Activated CD4-positive, alpha-beta memory T cell treated with anti-CD3 and anti-CD28 coated beads for 36 hours (primary cell): Measurements from ENCODE around the gene SERPINA5. TPM values are rescaled to one million over a fixed set of nuclear protein-coding genes. Genes with fewer than 3 reads are reported as not detected.
"Not testable (repeated sequence)": the region's sequence is repeated elsewhere in the genome, so short reads cannot be mapped to it uniquely, and the experiment has no call there.

ENCODE experiments used
- CTCF ChIA-PET: fragments of 350-600 bp; sonication (Branson Sonifier 250); formaldehyde crosslinking; loops from one replicate; lab custom pipeline; 2021; ENCODE audit warnings: antibody characterized with exemption, inconsistent platforms; lab: Charles Lee
- POLR2A ChIA-PET: fragments of 350-600 bp; sonication (Branson Sonifier 250); formaldehyde crosslinking; loops from one replicate; lab custom pipeline; 2021; ENCODE audit warnings: antibody characterized with exemption; lab: Charles Lee
- DNase-seq: peaks from one replicate; pipeline ENCODE4 v3.0.0-alpha.2; 2020
- H3K27ac Mint-ChIP-seq: one replicate; pipeline ENCODE4 v1.8.0; 2021; ENCODE audit warnings: mixed read lengths
- H3K27me3 Mint-ChIP-seq: one replicate; pipeline ENCODE4 v1.8.0; 2021; ENCODE audit warnings: mixed read lengths
- H3K36me3 Mint-ChIP-seq: one replicate; pipeline ENCODE4 v1.8.0; 2021; ENCODE audit warnings: mixed read lengths
- H3K4me1 Mint-ChIP-seq: one replicate; pipeline ENCODE4 v1.8.0; 2021; ENCODE audit warnings: low read depth, mixed read lengths
- H3K4me3 Mint-ChIP-seq: one replicate; pipeline ENCODE4 v1.8.0; 2021; ENCODE audit warnings: mild to moderate bottlenecking, mixed read lengths
- H3K9me3 Mint-ChIP-seq: one replicate; pipeline ENCODE4 v1.8.0; 2021; ENCODE audit warnings: mixed read lengths
- intact Hi-C: fragments of 100-400 bp; cut with micrococcal nuclease; formaldehyde crosslinking; loops from one replicate; pipeline ENCODE4 v1.15.1; 2023
- total RNA-seq, 2 experiments: library from RNA; stranded (reverse); gene quantifications; one replicate each; pipeline ENCODE4 v1.2.3, GENCODE V29; 2021

Gene SERPINA5
- total RNA-seq, 2 experiments from 2014 or later = not detected

DNA sequence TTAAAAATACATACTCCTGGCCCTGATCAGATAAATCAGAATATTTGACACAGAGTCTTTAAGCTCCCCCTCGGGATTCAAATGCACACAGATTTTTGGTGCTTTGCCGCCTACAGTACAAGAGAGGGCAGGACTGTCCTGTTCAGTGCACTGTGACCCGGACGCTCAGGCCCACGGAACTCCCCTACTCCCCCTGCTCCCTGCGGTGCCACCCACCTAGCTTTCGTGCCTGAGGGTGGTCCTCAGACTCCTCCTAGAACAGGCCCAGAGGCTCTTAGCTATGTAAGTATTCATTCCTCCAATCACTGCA is 17.2 kb downstream of the SERPINA5 start:
- Mint-ChIP-seq H3K27me3 (no peaks in the 10 kb centered on the region), H3K4me3 (no peak overlapping the region), H3K36me3 (no peaks in the 10 kb centered on the region), H3K4me1 (no peaks in the 10 kb centered on the region), H3K27ac (no peak overlapping the region), H3K9me3 (no peaks in the 10 kb centered on the region)
- no peak for DNase-seq
- ChIA-PET CTCF (no interaction called here), POLR2A (no interaction called here)
- intact Hi-C loops = no loop called here

DNA sequence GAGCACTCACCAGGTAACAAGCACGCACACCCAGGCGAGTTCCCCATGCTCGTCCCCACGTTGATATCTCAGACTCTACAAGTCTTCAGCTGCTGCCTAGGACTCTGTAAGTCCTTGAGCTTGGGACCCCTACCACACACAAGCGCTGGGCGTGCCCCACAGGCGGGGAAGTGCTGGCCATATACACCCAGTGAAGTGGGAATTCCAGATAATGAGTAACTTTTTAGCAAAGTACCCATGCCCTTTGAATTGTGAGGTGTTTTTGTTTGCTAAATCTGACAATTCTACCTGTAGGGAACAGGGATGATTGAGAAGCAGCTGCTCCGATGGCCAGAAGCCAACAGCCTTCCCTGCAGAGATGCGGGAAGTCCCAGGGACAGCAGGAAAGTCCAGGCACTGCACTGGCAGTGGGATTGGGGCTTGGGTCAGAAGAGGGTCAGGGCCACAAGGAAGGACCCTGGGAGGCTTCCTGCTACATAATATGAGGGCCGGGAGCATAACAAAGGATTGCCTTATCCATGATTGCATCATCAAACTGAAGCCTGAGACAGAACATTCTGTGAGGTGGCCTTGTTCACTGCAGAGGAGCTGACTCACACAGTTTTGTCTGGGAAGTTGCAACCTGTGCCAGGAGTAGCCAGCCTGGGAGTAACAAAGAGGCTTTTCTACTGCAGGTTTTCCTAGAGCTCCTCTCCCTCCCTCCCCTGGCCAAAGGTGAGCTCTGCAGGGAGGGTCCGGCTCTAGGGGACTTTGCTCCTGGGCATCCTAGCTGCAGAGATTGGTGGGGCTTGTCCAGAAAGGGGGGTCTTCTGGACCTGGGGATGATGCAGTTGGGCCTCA is 17.8 kb downstream of the SERPINA5 start:
- H3K27ac Mint-ChIP-seq = no peak overlapping the region
- ChIA-PET POLR2A (no interaction called here), CTCF (no interaction called here)
- no peaks in the 10 kb centered on the region for H3K9me3 Mint-ChIP-seq
- no peaks in the 10 kb centered on the region for H3K36me3 Mint-ChIP-seq
- intact Hi-C loops = no loop called here
- no peaks in the 10 kb centered on the region for H3K27me3 Mint-ChIP-seq
- no peak overlapping the region for H3K4me3 Mint-ChIP-seq
- no peak for DNase-seq
- no peaks in the 10 kb centered on the region for H3K4me1 Mint-ChIP-seq

DNA sequence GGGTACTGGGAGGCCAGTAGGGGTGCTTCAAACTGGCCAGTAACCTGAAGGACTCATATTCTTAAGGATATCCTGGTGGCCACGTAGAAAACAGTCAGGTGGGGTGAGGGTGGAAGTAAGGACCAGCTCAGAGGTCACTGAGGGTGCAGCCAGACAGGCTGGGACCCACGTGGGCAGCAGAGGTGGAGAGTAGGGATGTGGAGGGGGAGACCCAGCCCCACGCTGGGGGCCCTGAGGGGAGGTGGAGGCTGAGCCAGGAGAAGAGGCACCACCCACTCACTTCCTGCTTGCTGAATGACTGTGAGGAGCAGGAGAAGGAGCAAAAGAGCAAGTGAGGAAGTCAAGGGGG is 18.4 kb downstream of the SERPINA5 start:
- no peak overlapping the region for H3K4me3 Mint-ChIP-seq
- POLR2A ChIA-PET = no interaction called here
- H3K9me3 Mint-ChIP-seq = no peaks in the 10 kb centered on the region
- no peaks in the 10 kb centered on the region for H3K27me3 Mint-ChIP-seq
- no peaks in the 10 kb centered on the region for H3K4me1 Mint-ChIP-seq
- CTCF ChIA-PET = no interaction called here
- no peak overlapping the region for H3K27ac Mint-ChIP-seq
- intact Hi-C loops = no loop called here
- no peak for DNase-seq
- H3K36me3 Mint-ChIP-seq = no peaks in the 10 kb centered on the region

DNA sequence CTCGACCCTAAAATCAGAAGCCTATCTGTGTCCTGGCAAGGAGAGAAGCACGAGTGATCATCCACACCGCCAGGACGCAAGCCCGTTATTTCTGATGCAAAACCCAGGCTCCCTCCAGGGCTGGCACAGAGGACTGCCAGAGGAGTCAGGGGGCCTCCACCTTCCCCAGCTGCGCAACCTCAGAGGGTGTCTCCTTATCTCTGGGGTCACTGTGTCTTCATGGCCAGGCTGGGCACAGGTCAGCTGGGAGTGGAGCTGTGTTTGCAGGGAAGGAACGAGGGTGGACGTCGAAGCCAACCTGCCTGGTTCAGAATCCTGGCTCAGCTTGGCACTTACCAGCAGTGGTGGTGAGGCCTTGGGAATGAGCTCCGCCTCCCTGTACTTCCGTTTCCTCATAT is 18.9 kb downstream of the SERPINA5 start:
- POLR2A ChIA-PET = no interaction called here
- CTCF ChIA-PET = no interaction called here
- Mint-ChIP-seq H3K36me3 (no peaks in the 10 kb centered on the region), H3K4me3 (no peak overlapping the region), H3K27me3 (no peaks in the 10 kb centered on the region), H3K4me1 (no peaks in the 10 kb centered on the region), H3K27ac (no peak overlapping the region), H3K9me3 (no peaks in the 10 kb centered on the region)
- intact Hi-C loops = no loop called here
- DNase-seq = no peak

DNA sequence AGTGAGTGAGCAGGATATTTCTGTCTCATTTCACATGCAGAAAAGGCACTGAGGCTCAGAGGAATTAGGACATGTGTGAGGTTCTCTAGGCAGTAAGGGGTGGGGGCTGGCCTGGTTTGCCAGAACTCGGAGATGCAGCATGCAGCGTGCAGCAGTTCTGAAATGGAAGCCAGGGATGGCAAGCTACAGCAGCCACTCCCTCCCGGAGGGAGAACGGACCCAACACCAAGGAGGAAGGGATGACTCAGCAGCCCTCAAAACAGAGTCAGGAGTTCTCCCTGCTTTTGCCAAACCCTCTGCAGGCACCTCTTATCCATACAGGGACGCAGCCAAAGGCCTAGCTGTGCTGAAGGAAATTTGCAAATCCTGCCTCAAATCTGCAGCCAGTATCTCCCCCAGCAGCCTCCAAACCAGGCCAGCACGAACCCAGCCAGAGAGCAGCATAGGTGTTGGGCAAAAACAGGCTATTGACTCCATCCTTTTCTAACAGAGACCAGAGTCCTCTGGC is 20.7 kb downstream of the SERPINA5 start:
- CTCF ChIA-PET = no interaction called here
- H3K9me3 Mint-ChIP-seq = no peaks in the 10 kb centered on the region

DNA sequence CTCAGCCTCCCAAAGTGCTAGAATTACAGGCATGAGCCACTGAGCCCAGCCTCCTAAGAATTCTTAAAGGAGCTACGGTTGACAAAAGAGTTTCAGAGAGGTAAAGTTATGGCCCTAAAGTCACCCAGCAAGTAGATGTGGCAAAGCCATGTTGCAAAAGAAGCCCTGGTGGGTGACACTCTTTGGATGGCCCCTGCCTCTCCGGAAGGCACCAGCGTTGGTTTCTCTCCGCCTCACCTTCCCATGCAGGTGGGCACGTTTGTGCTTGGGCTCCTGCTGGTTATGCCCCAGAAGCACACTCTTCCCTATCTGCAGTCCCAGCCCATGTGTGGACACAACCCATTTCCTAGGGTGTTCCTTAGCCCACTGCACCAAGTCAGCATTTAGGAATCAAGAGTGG is 21.5 kb downstream of the SERPINA5 start:
- Mint-ChIP-seq H3K27me3 (no peaks in the 10 kb centered on the region), H3K27ac (no peak overlapping the region), H3K4me3 (no peak overlapping the region), H3K36me3 (no peaks in the 10 kb centered on the region), H3K9me3 (no peaks in the 10 kb centered on the region), H3K4me1 (no peaks in the 10 kb centered on the region)
- DNase-seq = no peak
- CTCF ChIA-PET = no interaction called here
- POLR2A ChIA-PET = no interaction called here
- intact Hi-C loops = no loop called here

More for the DNA sequence above, 20.7 kb downstream of the SERPINA5 start:
- H3K36me3 Mint-ChIP-seq = no peaks in the 10 kb centered on the region
- no peak overlapping the region for H3K27ac Mint-ChIP-seq
- no peaks in the 10 kb centered on the region for H3K27me3 Mint-ChIP-seq
- POLR2A ChIA-PET = no interaction called here
- H3K4me1 Mint-ChIP-seq = no peaks in the 10 kb centered on the region
- no peak for DNase-seq
- intact Hi-C loops = no loop called here
- H3K4me3 Mint-ChIP-seq = no peak overlapping the region

DNA sequence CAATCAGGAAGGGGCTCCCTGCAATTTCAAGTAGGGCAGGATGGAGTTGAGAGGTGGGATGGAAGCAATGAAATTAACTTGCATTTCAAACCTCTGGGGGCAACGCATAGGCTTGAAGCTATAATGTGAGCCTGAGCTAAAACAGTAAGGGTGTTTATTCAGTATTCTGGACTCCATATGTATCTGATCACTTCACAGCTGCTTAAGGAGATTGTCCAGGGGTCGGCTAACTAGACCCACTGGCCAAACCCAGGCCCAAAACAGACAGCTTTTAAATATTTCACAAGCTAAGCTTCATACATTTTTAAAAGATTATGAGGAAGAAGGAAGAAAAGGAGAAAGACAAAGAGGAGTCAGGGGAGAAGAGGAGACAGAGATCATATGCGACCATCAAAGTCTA is 24.1 kb downstream of the SERPINA5 start:
- ChIA-PET CTCF (no interaction called here), POLR2A (no interaction called here)
- intact Hi-C loops = no loop called here
- H3K9me3 Mint-ChIP-seq = peaks cover 5% of the 10 kb centered on the region
- no peak overlapping the region for H3K27ac Mint-ChIP-seq
- no peaks in the 10 kb centered on the region for H3K36me3 Mint-ChIP-seq
- no peak for DNase-seq
- no peaks in the 10 kb centered on the region for H3K4me1 Mint-ChIP-seq
- no peaks in the 10 kb centered on the region for H3K27me3 Mint-ChIP-seq
- no peak overlapping the region for H3K4me3 Mint-ChIP-seq

DNA sequence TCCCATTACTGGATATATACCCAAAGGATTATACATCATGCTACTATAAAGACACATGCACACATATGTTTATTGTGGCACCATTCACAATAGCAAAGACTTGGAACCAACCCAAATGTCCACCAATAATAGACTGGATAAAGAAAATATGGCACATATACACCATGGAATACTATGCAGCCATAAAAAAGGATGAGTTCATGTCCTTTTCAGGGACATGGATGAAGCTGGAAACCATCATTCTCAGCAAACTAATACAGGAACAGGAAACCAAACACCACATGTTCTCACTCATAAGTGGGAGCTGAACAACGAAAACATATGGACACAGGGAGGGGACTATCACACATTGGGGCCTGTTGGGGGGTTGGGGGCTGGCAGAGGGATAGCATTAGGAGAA is 27.7 kb downstream of the SERPINA5 start:
- H3K9me3 Mint-ChIP-seq, H3K4me3 Mint-ChIP-seq, H3K4me1 Mint-ChIP-seq, H3K27ac Mint-ChIP-seq, DNase-seq, POLR2A ChIA-PET, H3K36me3 Mint-ChIP-seq, intact Hi-C loops, H3K27me3 Mint-ChIP-seq, CTCF ChIA-PET: not testable (repeated sequence)

DNA sequence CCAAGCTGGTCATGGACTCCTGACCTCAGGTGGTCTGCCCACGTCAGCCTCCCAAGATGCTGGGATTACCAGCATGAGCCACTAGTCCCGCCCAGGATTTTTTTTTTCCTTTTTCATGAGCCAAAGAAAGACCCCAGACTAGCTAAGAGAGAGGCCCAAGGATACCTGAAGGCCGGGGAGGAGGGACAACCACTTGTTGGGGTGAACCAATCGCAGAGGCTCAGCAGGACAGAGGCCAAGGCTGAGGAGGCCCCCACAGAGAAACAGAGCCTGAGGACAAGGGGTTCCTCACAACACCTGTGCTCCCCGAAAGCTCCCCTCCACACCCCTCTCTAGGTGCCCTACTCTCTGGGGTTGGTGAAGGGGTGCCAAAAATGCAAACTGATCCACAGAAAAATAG is 30.0 kb downstream of the SERPINA5 start:
- ChIA-PET CTCF (no interaction called here), POLR2A (no interaction called here)
- H3K27ac Mint-ChIP-seq = no peak overlapping the region
- H3K9me3 Mint-ChIP-seq = peaks cover 5% of the 10 kb centered on the region
- no peak overlapping the region for H3K4me3 Mint-ChIP-seq
- DNase-seq = no peak
- no peaks in the 10 kb centered on the region for H3K4me1 Mint-ChIP-seq
- intact Hi-C loops = no loop called here
- H3K27me3 Mint-ChIP-seq = no peaks in the 10 kb centered on the region
- H3K36me3 Mint-ChIP-seq = no peaks in the 10 kb centered on the region

DNA sequence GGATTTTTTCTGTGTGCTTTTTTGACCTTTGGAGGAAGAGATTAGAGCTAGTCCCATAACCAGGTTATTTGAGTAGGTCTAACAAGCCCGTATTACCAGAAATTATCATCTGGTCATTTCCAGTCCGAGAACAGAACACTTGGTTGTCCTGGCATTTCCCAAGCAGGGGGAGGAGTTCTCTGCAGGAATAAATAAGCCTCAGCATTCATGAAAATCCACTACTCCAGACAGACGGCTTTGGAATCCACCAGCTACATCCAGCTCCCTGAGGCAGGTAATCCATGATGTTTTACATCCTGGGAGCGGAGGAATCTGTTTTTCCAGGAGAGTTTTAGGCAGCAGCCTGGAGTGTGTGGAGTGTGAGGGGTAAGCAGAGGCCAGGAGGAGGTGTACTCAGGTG is 30.9 kb downstream of the SERPINA5 start, which contains the start of gene SERPINA3:
Gene SERPINA3, plus strand, starts transcription at position 218 of the 400 bp plus-strand sequence. CDS start 2,051 bp downstream, outside the sequence.
- POLR2A ChIA-PET = no interaction called here
- H3K27ac Mint-ChIP-seq = no peak within 1 kb of the TSS
- H3K4me1 Mint-ChIP-seq = no peaks in the 10 kb centered on the region
- intact Hi-C loops = no loop called here
- peaks cover 7% of the 10 kb centered on the region for H3K9me3 Mint-ChIP-seq
- CTCF ChIA-PET = no interaction called here
- no peak within 1 kb of the TSS for H3K4me3 Mint-ChIP-seq
- no peak for DNase-seq
- H3K27me3 Mint-ChIP-seq = no peaks in the 10 kb centered on the region
- H3K36me3 Mint-ChIP-seq = no peaks in the 10 kb centered on the region

DNA sequence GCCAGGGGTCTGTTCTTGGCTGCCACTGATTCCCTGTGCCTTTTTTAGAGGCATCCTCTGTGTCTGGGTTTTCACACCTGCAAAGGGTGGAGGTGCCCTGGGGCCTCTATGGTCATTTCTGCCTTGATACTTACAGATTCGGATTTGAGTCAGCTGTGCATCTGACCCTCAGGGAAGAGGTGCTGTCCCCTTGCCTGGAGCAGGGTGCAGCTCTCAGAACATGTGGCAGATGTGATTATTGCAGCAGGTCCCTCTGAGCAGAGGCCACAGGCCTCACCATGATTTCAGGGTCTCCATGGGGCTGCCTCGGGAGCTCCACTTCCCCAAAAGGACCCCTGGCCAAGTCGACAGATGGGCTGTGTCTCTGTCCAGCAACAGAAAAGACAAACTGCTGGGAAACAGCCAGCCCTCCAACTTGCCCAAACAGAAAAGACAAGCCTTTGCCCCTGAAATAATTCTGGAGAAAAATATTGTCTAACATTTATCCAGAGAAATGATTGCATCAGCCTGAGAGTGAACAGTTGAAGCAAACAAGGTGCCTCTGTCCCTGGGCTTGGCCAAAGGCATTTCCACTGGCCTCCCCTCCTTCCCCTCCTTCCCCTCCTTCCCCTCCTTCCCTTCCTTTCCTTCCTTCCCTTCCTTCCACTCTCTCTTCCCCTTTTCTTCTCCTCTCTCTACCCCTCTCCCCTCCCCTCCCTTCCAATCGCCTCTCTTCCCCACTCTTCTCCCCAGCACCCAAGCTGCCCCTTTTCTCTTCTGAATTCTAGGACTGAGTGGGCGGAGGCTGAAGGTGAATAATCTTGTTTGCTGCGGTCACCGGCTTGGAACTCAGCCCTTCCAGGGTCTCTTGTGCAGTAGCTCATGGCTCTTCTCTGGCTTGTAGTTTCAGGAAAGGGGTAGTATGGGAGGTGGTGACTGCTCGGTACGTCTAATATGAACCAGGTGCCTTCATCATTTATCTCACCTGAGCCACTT is 31.6 kb downstream of the SERPINA5 start:
- Mint-ChIP-seq H3K4me3 (no peak overlapping the region), H3K27me3 (no peaks in the 10 kb centered on the region), H3K36me3 (no peaks in the 10 kb centered on the region), H3K4me1 (no peaks in the 10 kb centered on the region), H3K9me3 (peaks cover 14% of the 10 kb centered on the region), H3K27ac (no peak overlapping the region)
- no peak for DNase-seq
- ChIA-PET POLR2A (no interaction called here), CTCF (no interaction called here)
- intact Hi-C loops = no loop called here

DNA sequence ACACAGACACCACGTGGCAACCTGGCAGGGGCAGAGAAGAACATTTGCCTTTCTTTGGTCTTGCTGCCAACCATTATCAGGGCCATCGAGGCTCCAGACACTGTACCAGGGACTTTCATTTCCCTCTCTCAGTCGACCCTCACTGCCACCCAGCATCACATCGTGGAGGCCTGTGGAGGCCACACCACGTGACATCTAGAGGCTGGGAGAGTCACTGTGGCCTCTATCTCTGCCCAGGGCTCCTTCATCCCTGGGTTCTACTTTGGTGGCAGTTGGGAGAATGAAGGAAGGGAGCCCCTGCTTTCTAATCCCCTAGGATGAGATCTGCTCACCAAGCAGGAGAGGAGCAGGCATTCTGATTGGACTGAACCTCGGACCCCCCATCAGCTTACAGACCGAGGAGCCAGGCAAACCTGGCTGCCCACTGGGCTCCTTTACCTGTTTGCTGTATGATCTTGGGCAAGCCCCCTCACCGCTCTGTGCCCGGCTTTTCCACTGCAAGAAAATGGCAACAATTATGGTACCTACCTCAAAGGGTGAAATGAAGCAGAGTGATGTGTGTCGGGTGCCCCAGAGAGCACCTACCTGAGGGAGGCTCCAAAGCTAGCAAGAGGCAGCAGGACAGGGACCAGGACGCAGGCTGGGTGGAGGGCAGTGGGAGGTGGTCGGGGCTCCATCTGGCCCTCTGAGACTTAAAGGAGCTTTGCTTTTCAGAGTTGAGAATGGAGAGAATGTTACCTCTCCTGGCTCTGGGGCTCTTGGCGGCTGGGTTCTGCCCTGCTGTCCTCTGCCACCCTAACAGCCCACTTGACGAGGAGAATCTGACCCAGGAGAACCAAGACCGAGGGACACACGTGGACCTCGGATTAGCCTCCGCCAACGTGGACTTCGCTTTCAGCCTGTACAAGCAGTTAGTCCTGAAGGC is 32.8 kb downstream of the SERPINA5 start:
- intact Hi-C loops = no loop called here
- Mint-ChIP-seq H3K27me3 (no peaks in the 10 kb centered on the region), H3K4me1 (no peaks in the 10 kb centered on the region), H3K27ac (no peak overlapping the region), H3K9me3 (peaks cover 22% of the 10 kb centered on the region), H3K4me3 (no peak overlapping the region), H3K36me3 (no peaks in the 10 kb centered on the region)
- no peak for DNase-seq
- POLR2A ChIA-PET = no interaction called here
- CTCF ChIA-PET = no interaction called here
